Dermis blood vessel endothelial cell (primary cell): ENCODE measurements around the gene RARA. TPM values are rescaled to one million over a fixed set of nuclear protein-coding genes. Genes with fewer than 3 reads are reported as not detected.

Source experiments
- DNase-seq: peaks from one replicate; pipeline ENCODE4 v3.0.0; 2010
- total RNA-seq: library from RNA; depleted of rRNA; stranded (reverse); fragments of >200 nt; gene quantifications from 2 replicates; pipeline ENCODE4 v1.2.3, GENCODE V29; 2014

Gene RARA
- 9.7 and 13.6 TPM in 2 replicates for total RNA-seq

DNA sequence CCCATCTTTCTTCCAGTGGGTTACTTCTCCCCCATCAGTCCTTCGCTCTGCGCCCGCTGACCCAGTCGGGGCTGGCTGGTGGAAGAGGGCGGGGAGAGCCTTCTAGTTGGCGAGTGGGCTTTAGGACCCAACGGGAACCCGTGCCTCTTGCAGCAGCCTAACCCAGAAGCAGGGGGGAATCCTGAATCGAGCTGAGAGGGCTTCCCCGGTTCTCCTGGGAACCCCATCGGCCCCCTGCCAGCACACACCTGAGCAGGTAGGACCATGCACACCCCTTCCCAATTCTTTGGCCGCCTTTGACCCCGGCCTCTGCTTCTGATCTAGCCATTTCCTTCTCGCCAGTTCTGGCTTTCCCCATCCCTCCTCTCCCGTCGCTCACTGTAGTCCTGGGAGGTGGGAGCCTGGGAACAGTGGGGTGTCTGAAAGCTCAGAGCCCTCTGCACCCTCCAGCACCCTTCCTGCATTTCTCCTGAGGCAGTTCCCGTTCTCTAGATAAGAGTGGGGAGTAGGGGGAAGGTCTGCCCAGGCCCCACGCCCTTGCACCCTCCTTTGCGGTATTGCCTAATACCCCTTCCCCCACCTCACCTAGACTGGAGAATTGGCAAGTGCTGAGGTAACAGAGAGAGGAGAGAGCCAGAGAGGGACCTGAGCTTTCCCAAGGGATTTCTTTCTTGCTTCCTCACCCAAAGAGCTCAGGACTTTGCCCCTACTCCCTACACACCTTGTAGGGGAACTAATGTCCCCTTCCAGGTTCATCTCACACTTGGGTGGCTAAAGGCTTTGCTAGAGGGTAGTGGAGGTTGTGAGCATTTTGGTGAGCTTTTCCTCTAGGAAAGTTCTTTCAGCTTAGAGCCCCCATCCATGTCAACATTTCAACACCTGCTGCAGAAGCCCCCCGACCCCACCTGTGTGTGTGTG lies at the start of gene RARA:
RARA (plus strand) TSS at position 150 of the 918 bp plus-strand sequence. CDS start 22,039 bp downstream, outside the sequence.
- peak; percentile 55 for DNase-seq

GRCh38 chr17:40259505-40259904 lies 49.5 kb upstream of the RARA start:
- no peak for DNase-seq

- DNase-seq = no peak
Measured at GRCh38 chr17:40260528-40260927, 48.5 kb upstream of the RARA start.

GRCh38 chr17:40264458-40265185 lies 44.4 kb upstream of the RARA start:
- no peak for DNase-seq

DNA sequence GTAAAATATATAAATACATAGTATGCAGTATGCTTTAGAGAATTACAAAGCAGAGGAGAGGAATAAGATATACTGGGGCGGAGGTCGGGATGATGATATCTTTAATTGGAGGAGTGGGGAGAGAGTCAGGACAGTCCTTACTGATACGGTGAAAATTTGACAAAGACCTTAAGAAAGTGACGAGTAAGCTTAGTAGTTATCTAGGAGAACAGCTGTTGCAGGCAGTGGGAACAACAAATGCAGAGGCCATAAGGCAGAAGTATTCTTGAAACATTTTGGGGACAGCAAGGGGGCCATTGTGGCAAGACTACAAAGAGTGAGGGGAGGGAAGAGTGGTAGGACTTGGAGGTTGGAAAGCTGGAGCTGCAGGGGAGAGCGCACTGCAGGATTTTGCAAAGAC lies 43.6 kb upstream of the RARA start:
- DNase-seq = no peak

GRCh38 chr17:40266882-40267281 lies 42.1 kb upstream of the RARA start:
- DNase-seq = no peak

DNA sequence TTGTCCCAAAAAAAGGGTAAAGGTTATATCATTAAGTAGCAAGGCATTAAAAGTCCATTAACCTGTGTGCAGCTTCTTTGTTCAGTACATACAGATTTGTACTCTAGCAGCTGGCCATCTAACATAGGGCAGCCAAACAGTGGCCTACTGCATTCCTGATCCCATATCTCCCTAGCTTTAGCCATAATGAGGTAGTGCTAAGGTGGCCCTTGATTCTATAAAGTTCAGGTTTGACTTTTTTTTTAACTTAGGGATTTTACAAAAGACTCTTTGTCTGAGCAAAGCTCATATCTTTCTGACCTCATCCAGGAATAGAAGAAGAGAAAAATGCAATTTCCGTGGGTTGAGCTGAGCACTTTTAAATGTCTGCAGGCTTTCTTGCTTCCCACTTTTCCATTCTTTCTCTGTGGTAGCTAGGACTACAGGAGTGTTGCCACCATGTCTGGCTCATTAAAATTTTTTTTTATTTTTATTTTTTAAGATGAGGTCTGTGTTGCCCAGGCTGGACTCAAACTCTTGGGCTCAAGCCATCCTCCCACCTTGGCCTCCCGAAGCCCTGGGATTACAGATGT lies 40.8 kb upstream of the RARA start:
- DNase-seq = no peak

GRCh38 chr17:40278414-40278813 lies 30.6 kb upstream of the RARA start:
- DNase-seq = no peak

DNA sequence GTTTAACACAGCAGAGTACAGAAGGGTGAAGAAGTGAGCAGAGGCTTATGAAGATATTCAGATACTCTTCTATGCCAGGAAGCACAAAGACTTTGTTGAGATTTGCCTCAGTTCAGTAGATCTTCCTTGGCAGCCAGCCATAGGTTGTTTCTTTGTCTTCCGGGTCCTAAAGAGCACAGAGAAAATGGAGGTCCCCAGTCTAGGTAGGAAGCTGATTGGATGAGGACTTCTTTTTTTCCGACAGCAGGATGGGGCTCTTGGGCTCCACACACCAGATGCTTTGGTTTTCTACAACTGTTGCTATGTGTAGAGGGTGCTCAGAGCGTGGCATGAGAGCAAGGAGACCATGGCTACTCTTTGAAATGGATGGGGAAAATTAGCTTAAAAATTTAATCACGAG lies 29.6 kb upstream of the RARA start:
- no peak for DNase-seq

GRCh38 chr17:40281663-40282062 lies 27.3 kb upstream of the RARA start:
- no peak for DNase-seq

DNA sequence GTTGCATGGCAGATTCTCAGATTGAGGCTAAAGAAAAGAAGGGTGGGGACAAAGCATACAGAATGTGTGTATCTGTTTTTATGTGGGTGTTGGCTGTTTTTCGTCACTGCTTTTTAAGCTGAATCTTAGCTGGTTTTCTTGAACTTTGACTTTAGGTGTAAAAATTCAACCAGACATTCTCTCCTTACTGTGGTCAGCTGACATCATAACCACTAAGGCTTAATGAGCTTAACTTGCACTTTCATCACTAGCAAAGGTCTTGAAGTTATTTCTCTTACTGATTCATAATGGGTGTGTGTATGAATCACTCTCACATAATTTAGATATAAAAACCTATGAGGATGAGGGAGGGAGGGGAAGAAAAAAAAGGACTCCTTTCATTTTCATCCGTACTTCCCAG lies 25.3 kb upstream of the RARA start:
- peak; percentile 53 for DNase-seq

DNA sequence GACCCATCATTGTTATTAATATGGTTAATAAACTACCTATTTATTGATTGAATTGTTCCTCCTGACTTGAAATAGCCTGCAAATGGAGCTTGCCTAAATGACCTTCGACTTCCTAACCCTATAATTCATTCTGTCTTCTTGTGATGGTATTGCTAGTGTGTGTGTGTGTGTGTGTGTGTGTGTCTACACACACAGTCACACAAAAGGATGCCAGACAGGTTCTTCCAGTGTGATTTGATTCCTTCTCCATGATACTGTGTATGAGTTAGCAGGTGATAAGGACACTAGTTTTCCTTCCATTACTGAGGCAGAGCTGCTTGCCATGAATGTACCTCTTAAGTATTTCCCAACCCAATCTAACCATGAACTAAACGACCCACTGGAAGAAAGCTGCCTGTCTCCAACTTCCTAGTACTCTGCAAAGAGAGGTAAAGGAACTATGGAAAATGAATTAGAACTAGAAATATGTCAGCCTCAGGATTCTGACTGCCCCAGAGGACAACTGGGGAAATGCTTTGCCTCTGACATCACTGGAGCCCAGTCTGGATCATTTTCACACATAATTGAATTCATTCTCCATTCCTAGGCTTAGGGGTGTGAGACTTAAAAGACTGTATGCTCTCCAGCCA lies 24.8 kb upstream of the RARA start:
- DNase-seq = peak; percentile 74

GRCh38 chr17:40286473-40286872 lies 22.5 kb upstream of the RARA start:
- DNase-seq = no peak

- DNase-seq = no peak
Measured at GRCh38 chr17:40287159-40287493, 21.9 kb upstream of the RARA start.

GRCh38 chr17:40287494-40288369 lies 21.2 kb upstream of the RARA start, which contains the start of gene CDC6:
TSS of gene CDC6 (plus strand) at chr17:40287879. CDS start at chr17:40289421, 1,542 bp downstream.
- DNase-seq = peak; percentile 99

DNA sequence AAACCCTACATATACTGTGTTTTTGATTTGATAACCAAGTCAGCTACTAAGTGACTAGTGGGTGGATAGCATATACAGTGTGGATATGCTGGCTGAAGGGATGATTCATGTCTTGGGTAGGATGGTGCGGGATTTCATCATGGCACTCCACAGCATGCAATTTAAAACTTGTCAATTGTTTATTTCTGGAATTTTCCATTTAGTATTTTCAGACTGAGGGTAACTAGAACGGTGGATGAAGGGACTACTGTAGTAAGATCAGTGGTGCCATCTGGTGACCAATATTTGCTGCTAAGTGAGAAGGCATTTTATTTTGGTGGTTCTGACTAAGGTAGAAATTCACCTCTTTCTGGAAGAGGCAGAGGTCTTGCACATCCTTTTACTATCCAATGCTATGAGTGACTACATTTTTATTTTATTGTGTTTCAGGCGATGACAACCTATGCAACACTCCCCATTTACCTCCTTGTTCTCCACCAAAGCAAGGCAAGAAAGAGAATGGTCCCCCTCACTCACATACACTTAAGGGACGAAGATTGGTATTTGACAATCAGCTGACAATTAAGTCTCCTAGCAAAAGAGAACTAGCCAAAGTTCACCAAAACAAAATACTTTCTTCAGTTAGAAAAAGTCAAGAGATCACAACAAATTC lies 18.2 kb upstream of the RARA start:
- peak; percentile 92 for DNase-seq

DNA sequence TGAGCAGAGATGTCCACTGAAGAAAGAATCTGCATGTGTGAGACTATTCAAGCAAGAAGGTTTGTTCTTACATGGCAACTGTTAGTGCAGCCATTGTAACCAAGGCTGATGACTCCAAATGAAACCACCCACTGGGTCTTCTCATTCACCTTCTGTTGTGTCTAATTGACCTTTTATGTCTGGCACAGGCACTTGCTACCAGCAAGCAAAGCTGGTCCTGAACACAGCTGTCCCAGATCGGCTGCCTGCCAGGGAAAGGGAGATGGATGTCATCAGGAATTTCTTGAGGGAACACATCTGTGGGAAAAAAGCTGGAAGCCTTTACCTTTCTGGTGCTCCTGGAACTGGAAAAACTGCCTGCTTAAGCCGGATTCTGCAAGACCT lies 17.7 kb upstream of the RARA start:
- no peak for DNase-seq

DNA sequence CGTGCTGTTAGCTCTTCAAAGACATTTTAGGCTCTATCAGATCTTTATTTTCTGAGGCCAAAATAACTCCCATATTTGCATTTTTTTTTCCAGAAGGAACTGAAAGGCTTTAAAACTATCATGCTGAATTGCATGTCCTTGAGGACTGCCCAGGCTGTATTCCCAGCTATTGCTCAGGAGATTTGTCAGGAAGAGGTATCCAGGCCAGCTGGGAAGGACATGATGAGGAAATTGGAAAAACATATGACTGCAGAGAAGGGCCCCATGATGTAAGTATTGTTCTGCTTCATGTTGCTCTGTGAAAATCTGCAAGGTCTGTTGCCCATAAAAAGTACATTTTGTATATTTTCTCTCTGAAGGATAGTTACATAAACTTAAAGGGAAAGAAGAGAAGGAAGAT lies 15.6 kb upstream of the RARA start:
- DNase-seq = peak; percentile 70

DNA sequence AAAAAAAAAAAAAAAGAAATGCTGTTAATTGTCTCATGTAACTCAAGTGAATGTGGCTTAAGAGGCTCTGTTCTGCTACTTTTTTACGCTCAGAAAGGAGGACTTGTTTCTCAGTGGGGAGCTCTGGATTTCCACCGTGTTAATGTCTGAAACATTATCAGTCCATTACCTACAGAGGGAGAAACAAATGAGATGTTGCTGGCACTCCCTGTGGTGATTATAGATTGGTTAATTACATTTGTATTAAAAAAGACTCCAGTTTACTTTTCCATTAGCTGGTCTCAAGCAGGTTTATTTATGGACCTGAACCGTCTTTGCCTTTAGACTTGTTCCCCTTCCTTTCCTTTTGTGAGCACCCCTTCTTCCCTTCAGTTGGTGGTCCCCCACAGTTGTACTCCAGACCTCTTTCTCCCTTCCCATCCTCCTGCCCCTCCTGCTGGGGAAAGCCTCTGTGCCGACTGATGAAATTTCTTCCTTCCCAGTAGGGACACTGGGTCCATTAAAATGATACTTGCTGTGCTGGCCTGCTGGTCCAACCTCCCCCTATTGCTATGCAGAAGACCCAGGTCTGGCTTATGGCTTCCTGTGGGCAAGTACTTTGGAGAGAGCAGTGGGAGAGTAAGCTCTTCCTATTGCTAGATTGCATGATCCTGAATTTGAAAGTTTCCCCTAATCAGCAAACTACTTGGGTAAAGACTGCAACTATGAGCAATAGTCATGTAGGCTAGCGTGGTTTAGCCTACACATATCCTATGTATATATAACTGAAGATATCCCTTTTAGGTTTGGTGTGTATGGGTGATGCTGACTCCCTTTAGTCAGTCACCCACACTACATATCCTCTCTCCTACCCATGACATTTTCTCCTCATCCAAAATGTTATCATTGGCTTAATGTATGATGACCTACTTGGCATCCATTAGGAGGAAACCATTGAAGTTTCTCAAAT lies 13.2 kb upstream of the RARA start:
- no peak for DNase-seq

DNA sequence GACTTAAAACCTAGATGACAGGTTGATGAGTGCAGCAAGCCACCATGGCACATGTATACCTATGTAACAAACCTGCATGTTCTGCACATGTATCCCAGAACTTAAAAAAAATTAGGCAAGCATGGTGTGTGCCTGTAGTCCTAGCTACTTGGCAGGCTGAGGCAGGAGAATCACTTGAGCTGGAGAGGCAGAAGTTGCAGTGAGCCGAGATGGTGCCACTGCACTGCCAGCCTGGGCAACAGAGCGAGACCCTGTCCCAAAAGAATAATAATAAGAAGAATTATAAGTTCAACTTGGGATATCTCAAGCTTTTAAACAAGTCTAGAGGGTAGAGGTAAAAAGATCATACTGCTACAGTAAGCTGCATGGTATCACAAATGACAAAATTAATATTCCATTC lies 11.5 kb upstream of the RARA start:
- DNase-seq = no peak
